SK-N-SH treated with all-trans-retinoic acid at 6 μM for 48 hours (cell line): ENCODE data around the gene GMCL2.

Experiments
- ATAC-seq: fragments of 200-7000 bp; cut with Tn5 transposase; 3 replicates; pipeline ENCODE4 v1.9.1; 2020; ENCODE audit warnings: mild to moderate bottlenecking, moderate library complexity
- ARNTL ChIP-seq: fragments of 450-650 bp; formaldehyde crosslinking; IDR thresholded peaks from 2 replicates; pipeline ENCODE4 v1.5.0; 2020; ENCODE audit warnings: low read depth, mild to moderate bottlenecking, moderate library complexity, borderline replicate concordance
- BACH2 ChIP-seq: fragments of 250-450 bp; sonication (Bioruptor Pico); IDR thresholded peaks from 2 replicates; pipeline ENCODE4 v1.9.0; 2021; ENCODE audit warnings: mild to moderate bottlenecking, borderline replicate concordance
- CREB5 ChIP-seq: fragments of 250-450 bp; sonication (Bioruptor Pico); IDR thresholded peaks from 2 replicates; pipeline ENCODE4 v1.5.1; 2020; ENCODE audit warnings: low read depth, mild to moderate bottlenecking, moderate library complexity
- CSDC2 ChIP-seq: fragments of 250-450 bp; sonication (Bioruptor Pico); IDR thresholded peaks from 2 replicates; pipeline ENCODE4 v1.5.0; 2020; ENCODE audit warnings: mild to moderate bottlenecking, moderate library complexity
- CSRNP3 ChIP-seq: fragments of 250-450 bp; sonication (Bioruptor Pico); IDR thresholded peaks from 2 replicates; pipeline ENCODE4 v1.5.1; 2021; ENCODE audit warnings: mild to moderate bottlenecking, moderate library complexity
- ESRRG ChIP-seq: fragments of 250-450 bp; sonication (Bioruptor Pico); IDR thresholded peaks from 2 replicates; pipeline ENCODE4 v1.6.1; 2021; ENCODE audit warnings: mild to moderate bottlenecking
- GLIS3 ChIP-seq: fragments of 250-450 bp; sonication (Bioruptor Pico); IDR thresholded peaks from 2 replicates; pipeline ENCODE4 v1.5.0; 2020; ENCODE audit warnings: mild to moderate bottlenecking, moderate library complexity
- ISL1 ChIP-seq: fragments of 250-450 bp; sonication (Bioruptor Pico); IDR thresholded peaks from 2 replicates; pipeline ENCODE4 v2.1.2; 2022; ENCODE audit warnings: mild to moderate bottlenecking, moderate library complexity
- OSR1 ChIP-seq: fragments of 250-450 bp; sonication (Bioruptor Pico); IDR thresholded peaks from 2 replicates; pipeline ENCODE4 v1.8.0; 2022; ENCODE audit warnings: moderate library complexity, mild to moderate bottlenecking, inconsistent platforms
- PATZ1 ChIP-seq: fragments of 250-450 bp; sonication (Bioruptor Pico); IDR thresholded peaks from 2 replicates; pipeline ENCODE4 v1.8.0; 2020; ENCODE audit warnings: mild to moderate bottlenecking, moderate library complexity, borderline replicate concordance
- POU6F1 ChIP-seq: fragments of 250-450 bp; sonication (Bioruptor Pico); IDR thresholded peaks from 2 replicates; pipeline ENCODE4 v1.8.0; 2021; ENCODE audit warnings: low read depth, mild to moderate bottlenecking, moderate library complexity, borderline replicate concordance
- PPARA ChIP-seq: fragments of 250-450 bp; sonication (Bioruptor Pico); IDR thresholded peaks from 2 replicates; pipeline ENCODE4 v1.5.0; 2020; ENCODE audit warnings: mild to moderate bottlenecking, borderline replicate concordance
- RARB ChIP-seq: fragments of 250-450 bp; sonication (Bioruptor Pico); IDR thresholded peaks from 2 replicates; pipeline ENCODE4 v1.8.0; 2021; ENCODE audit warnings: mild to moderate bottlenecking, moderate library complexity
- TCF4 ChIP-seq: fragments of 250-450 bp; sonication (Bioruptor Pico); IDR thresholded peaks from 2 replicates; pipeline ENCODE4 v1.8.0; 2021; ENCODE audit warnings: mild to moderate bottlenecking, moderate library complexity, borderline replicate concordance
- TOX ChIP-seq: fragments of 250-450 bp; sonication (Bioruptor Pico); IDR thresholded peaks from 2 replicates; pipeline ENCODE4 v1.8.0; 2021; ENCODE audit warnings: mild to moderate bottlenecking, moderate library complexity, borderline replicate concordance
- TSHZ2 ChIP-seq: fragments of 250-450 bp; sonication (Bioruptor Pico); IDR thresholded peaks from 2 replicates; pipeline ENCODE4 v1.5.0; 2020; ENCODE audit warnings: mild to moderate bottlenecking, moderate library complexity
- ZFP3 ChIP-seq: fragments of 250-450 bp; sonication (Bioruptor Pico); IDR thresholded peaks from 2 replicates; pipeline ENCODE4 v1.5.0; 2020; ENCODE audit warnings: mild to moderate bottlenecking, moderate library complexity
- ZFP30 ChIP-seq: fragments of 450-650 bp; formaldehyde crosslinking; IDR thresholded peaks from 2 replicates; pipeline ENCODE4 v1.5.0; 2022; ENCODE audit warnings: mild to moderate bottlenecking, moderate library complexity
- ZNF70 ChIP-seq: fragments of 450-650 bp; formaldehyde crosslinking; IDR thresholded peaks from 2 replicates; pipeline ENCODE4 v1.5.0; 2020; ENCODE audit warnings: mild to moderate bottlenecking, moderate library complexity
- ZNF8 ChIP-seq: fragments of 450-650 bp; formaldehyde crosslinking; IDR thresholded peaks from 2 replicates; pipeline ENCODE4 v1.5.0; 2020; ENCODE audit warnings: mild to moderate bottlenecking, moderate library complexity

The GMCL2 gene

GRCh38 chr5:178205749-178206047, 18.5 kb upstream of the GMCL2 start (continued):
- no peak for TF ChIP-seq PPARA (CRISPR knock-in tag)
- TF ChIP-seq PATZ1, result no peak
- no peak for TF ChIP-seq ZNF8 (CRISPR knock-in tag)
- TF ChIP-seq BACH2 (CRISPR knock-in tag), result no peak
- no peak for TF ChIP-seq CSDC2
- no peak for TF ChIP-seq CREB5 (CRISPR knock-in tag)
- no peak for TF ChIP-seq ZFP3 (CRISPR knock-in tag)

- TF ChIP-seq TCF4 (CRISPR knock-in tag), result no peak
Measured at GRCh38 chr5:178204935-178205748, 18.0 kb upstream of the GMCL2 start.

GRCh38 chr5:178204182-178204934, 17.2 kb upstream of the GMCL2 start, which contains the start of gene HNRNPAB:
Gene HNRNPAB, plus strand, starts transcription at chr5:178204533. Its CDS starts 305 bp downstream, at chr5:178204838.
- peak; percentile 89 for ATAC-seq
- TF ChIP-seq TSHZ2 (peak; percentile 21; the same call in 1 of the 2 replicates), ZFP3 (CRISPR knock-in tag) (peak; percentile 65; the same call in 1 of the 2 replicates), CSRNP3 (CRISPR knock-in tag) (no peak)

More at GRCh38 chr5:178204935-178205748, 18.0 kb upstream of the GMCL2 start:
- peak; percentile 65 for ATAC-seq

- ATAC-seq, result peak; percentile 16
- no peak for TF ChIP-seq ZFP30
- TF ChIP-seq ISL1 (CRISPR knock-in tag), result no peak
- TF ChIP-seq ARNTL, result no peak
- no peak for TF ChIP-seq RARB (CRISPR knock-in tag)
- no peak for TF ChIP-seq GLIS3 (CRISPR knock-in tag)
- TF ChIP-seq POU6F1 (CRISPR knock-in tag), result no peak
- no peak for TF ChIP-seq ZNF8 (CRISPR knock-in tag)
- TF ChIP-seq BACH2 (CRISPR knock-in tag), result no peak
- no peak for TF ChIP-seq ZFP3 (CRISPR knock-in tag)
- no peak for TF ChIP-seq PATZ1
- no peak for TF ChIP-seq TCF4 (CRISPR knock-in tag)
- no peak for TF ChIP-seq ZNF70 (CRISPR knock-in tag)
- TF ChIP-seq CREB5 (CRISPR knock-in tag), result no peak
- TF ChIP-seq PPARA (CRISPR knock-in tag), result no peak
- TF ChIP-seq ESRRG (CRISPR knock-in tag), result no peak
- no peak for TF ChIP-seq TOX (CRISPR knock-in tag)
- TF ChIP-seq OSR1, result no peak
Measured at GRCh38 chr5:178203670-178204181, 16.6 kb upstream of the GMCL2 start.
